Osteocyte (in vitro differentiated cells): ENCODE measurements around the gene EXD3. TPM values are rescaled to one million over a fixed set of nuclear protein-coding genes. Genes with fewer than 3 reads are reported as not detected.

ENCODE experiments used
- DNase-seq: peaks from one replicate; pipeline ENCODE4 v3.0.0; 2021; ENCODE audit warnings: mixed read lengths; ENCODE audit not compliant: unreplicated experiment; ENCODE audit errors: extremely low spot score
- H3K27ac Mint-ChIP-seq: one replicate; pipeline ENCODE4 v1.8.0; 2021; ENCODE audit warnings: mild to moderate bottlenecking, mixed read lengths; ENCODE audit not compliant: unreplicated experiment
- H3K27me3 Mint-ChIP-seq: one replicate; pipeline ENCODE4 v1.8.0; 2021; ENCODE audit warnings: mixed read lengths; ENCODE audit not compliant: unreplicated experiment
- H3K36me3 Mint-ChIP-seq: one replicate; pipeline ENCODE4 v1.8.0; 2021; ENCODE audit warnings: mixed read lengths; ENCODE audit not compliant: unreplicated experiment
- H3K4me1 Mint-ChIP-seq: one replicate; pipeline ENCODE4 v1.8.0; 2021; ENCODE audit warnings: mixed read lengths; ENCODE audit not compliant: unreplicated experiment
- H3K4me3 Mint-ChIP-seq: one replicate; pipeline ENCODE4 v1.8.0; 2021; ENCODE audit warnings: mild to moderate bottlenecking, moderate library complexity, mixed read lengths; ENCODE audit not compliant: unreplicated experiment
- H3K9me3 Mint-ChIP-seq: one replicate; pipeline ENCODE4 v1.8.0; 2021; ENCODE audit warnings: mixed read lengths; ENCODE audit not compliant: unreplicated experiment
- total RNA-seq: library from RNA; stranded (reverse); gene quantifications from 2 replicates; pipeline ENCODE4 v1.2.1, GENCODE V29; 2021
- TF ChIP-seq, protein P1 (sequence below): fragments of 200-600 bp; sonication (generic); IDR thresholded peaks from 2 replicates; pipeline ENCODE4 v1.5.0; 2021; ENCODE audit warnings: antibody characterized with exemption, mild to moderate bottlenecking, moderate library complexity

EXD3 gene
- total RNA-seq, 1 donor from 2014 or later: 21.5 TPM

DNA sequence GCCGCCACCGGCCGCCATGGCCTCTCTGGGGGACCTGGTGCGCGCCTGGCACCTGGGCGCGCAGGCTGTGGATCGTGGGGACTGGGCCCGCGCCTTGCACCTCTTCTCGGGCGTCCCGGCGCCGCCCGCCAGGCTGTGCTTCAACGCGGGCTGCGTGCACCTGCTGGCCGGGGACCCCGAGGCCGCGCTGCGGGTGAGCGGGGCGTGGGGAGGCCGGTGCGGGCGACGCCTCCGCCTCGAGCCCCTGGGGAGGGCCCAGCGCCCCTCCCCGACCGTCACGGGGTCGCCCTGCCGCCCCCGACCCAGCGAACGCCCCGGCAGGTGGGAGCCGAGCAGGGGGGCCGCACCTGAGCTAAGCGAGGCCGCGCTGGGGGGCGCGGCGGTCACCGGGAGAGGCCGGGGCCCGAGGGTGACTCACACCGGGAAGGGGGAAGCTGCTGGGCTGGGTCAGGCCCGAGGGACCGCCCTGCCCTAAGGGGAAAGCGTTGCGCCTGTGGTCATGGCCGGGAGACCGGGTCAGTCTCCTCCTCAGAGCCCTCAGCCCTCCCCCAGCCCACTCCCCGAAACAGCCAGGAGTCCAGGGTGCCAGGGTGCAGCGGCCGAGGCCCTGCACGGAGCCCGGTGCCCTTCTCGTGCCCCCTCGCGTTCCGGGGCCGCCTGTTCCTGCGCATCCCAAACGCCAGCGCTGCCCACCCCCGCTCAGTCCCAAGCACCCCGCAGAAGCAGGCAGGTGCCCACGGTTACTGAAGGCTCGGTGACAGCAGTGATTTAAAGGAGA lies 741 bp upstream of the EXD3 start:
- TF ChIP-seq, protein P1, sequence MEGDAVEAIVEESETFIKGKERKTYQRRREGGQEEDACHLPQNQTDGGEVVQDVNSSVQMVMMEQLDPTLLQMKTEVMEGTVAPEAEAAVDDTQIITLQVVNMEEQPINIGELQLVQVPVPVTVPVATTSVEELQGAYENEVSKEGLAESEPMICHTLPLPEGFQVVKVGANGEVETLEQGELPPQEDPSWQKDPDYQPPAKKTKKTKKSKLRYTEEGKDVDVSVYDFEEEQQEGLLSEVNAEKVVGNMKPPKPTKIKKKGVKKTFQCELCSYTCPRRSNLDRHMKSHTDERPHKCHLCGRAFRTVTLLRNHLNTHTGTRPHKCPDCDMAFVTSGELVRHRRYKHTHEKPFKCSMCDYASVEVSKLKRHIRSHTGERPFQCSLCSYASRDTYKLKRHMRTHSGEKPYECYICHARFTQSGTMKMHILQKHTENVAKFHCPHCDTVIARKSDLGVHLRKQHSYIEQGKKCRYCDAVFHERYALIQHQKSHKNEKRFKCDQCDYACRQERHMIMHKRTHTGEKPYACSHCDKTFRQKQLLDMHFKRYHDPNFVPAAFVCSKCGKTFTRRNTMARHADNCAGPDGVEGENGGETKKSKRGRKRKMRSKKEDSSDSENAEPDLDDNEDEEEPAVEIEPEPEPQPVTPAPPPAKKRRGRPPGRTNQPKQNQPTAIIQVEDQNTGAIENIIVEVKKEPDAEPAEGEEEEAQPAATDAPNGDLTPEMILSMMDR: no peak
- no peaks in the 10 kb centered on the region for H3K27me3 Mint-ChIP-seq
- no peak for DNase-seq
- H3K36me3 Mint-ChIP-seq: peaks cover 2% of the 10 kb centered on the region
- no peaks in the 10 kb centered on the region for H3K9me3 Mint-ChIP-seq
- peaks cover 17% of the 10 kb centered on the region for H3K4me1 Mint-ChIP-seq
- no peak overlapping the region for H3K27ac Mint-ChIP-seq
- H3K4me3 Mint-ChIP-seq: no peak overlapping the region

DNA sequence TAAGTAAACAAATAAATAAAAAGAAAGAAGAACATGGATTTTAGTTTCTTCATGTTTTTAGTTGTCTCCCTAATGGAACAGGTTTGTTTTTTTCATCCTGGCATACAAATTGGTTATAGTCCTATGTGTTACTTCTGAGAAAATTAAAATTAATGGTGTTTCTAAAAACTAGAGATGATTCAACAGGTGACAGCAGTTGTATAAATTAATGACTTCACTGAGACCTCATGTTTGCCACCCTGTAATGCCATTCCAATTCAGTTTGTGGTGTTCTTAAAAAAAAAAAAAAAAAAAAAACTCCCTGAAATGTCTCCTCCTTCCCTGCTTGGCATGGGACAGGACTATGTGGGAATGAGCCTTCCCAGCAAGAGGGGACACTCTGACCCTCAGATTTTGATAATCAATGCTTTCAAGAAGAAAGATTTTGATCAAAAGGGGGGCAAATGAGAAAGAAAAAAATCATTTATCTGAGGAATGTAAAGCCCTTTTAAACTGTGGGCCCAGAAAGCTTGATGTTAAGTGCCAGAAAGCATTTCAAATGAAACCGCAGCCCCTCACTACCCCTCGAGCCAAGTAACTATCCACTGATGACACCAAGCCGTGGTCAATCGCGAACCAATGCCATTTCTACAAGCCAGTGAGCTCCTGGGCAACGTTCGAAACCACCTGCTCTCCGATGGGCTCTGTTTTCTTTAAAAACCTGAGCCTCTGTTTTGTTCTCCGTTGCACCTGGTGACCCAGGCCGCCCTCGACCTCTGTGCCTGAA lies 941 bp downstream of the EXD3 start:
- peak overlapping the region; percentile 40 for H3K27ac Mint-ChIP-seq

DNA sequence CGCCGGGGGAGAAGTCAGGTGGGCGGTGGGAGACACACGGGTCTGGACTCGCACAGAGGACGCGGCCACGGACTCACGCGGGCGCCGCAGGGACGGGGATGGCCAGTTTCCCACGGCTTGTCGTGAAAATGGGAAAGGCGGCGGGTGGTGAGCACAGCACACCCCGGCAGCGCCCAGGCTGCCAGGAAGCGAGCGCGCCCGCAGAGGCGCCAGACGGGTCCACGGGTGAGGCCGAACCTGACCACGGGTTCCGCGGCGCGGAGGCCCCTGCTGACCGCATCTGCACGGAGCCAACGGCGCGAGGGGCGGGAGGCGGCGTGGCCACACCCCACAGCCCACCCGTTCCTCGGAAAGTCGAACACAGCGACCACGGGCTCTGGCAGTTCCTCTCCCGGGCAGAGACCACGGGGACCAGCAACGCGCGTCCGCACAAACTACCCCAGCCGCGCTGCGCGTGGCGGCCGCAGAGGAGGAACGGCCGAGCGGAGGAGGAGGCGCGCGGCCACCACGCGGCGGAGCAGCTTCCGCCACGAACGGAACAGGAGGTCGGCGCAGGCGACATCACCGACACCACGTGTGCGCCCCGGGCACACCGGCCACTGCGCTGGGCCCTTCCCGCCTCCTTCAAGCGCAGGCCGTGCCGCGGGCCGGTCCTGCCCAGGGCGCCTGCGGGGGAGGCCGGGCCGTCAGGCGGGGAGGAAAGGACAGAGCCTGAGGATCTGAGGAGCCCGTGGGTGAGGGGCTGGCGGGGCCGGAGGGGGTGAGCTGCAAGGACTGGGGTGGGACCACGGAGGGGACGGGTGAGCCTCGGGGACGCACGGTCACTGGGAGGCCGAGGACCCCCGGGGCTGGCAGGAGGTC lies 5.6 kb downstream of the EXD3 start:
- no peak overlapping the region for H3K4me3 Mint-ChIP-seq
- no peak overlapping the region for H3K27ac Mint-ChIP-seq
- H3K9me3 Mint-ChIP-seq: no peaks in the 10 kb centered on the region
- TF ChIP-seq, protein P1: no peak
- H3K4me1 Mint-ChIP-seq: peaks cover 32% of the 10 kb centered on the region
- no peak for DNase-seq
- peaks cover 2% of the 10 kb centered on the region for H3K36me3 Mint-ChIP-seq
- no peaks in the 10 kb centered on the region for H3K27me3 Mint-ChIP-seq

More for the DNA sequence above, 941 bp downstream of the EXD3 start:
- Mint-ChIP-seq H3K4me1 (peaks cover 17% of the 10 kb centered on the region), H3K4me3 (peak overlapping the region; percentile 79), H3K27me3 (no peaks in the 10 kb centered on the region), H3K36me3 (peaks cover 2% of the 10 kb centered on the region), H3K9me3 (no peaks in the 10 kb centered on the region)
- no peak for DNase-seq
- TF ChIP-seq, protein P1: no peak

DNA sequence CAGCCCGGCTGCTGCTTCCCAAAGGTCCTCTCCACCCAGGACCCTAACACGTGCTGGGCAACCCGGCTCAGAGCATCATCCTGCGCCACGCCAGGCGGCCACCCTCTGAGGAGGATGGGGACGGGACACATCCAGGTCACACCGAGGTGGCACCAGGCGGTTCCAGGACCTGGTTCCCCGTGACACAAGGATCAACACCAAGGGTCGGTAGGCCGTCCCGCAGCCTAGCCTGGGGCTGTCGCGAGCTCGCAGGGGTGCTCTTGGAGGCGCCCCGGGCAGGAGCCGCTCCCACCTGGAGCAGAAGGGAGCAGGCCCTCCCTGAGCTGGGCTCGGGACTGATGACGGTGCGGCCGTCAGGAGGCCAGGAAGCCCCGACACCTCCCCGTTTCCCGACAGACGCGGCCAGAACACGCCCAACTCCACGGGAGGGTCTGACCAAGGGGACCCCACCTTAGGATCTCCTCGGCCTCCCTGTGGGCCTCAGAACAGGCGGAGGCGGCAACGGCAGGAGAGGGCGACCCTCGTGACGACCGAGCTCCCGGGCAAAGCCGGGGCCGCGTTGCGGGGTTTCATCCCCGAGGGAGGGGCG lies 6.3 kb downstream of the EXD3 start:
- Mint-ChIP-seq H3K27me3 (no peaks in the 10 kb centered on the region), H3K4me1 (peaks cover 30% of the 10 kb centered on the region), H3K4me3 (no peak overlapping the region), H3K27ac (no peak overlapping the region), H3K36me3 (peaks cover 2% of the 10 kb centered on the region), H3K9me3 (no peaks in the 10 kb centered on the region)
- TF ChIP-seq, protein P1: no peak
- no peak for DNase-seq
